NCI-H446 treated with DMSO at 0.1 percent for 48 hours (cell line): ENCODE results near the gene UBAP2L.
"Not testable (repeated sequence)": the region's sequence is repeated elsewhere in the genome, so short reads cannot be mapped to it uniquely, and the experiment has no call there.

Experiments
- DNase-seq: peaks from one replicate; lab custom pipeline; 2025; lab: John Stamatoyannopoulos, UW

UBAP2L gene

GRCh38 chr1:154307670-154308270, 87.0 kb downstream of the UBAP2L start:
- not testable (repeated sequence) for DNase-seq

- DNase-seq, result not testable (repeated sequence)
Observed at GRCh38 chr1:154309136-154309535, 88.4 kb downstream of the UBAP2L start.

DNA sequence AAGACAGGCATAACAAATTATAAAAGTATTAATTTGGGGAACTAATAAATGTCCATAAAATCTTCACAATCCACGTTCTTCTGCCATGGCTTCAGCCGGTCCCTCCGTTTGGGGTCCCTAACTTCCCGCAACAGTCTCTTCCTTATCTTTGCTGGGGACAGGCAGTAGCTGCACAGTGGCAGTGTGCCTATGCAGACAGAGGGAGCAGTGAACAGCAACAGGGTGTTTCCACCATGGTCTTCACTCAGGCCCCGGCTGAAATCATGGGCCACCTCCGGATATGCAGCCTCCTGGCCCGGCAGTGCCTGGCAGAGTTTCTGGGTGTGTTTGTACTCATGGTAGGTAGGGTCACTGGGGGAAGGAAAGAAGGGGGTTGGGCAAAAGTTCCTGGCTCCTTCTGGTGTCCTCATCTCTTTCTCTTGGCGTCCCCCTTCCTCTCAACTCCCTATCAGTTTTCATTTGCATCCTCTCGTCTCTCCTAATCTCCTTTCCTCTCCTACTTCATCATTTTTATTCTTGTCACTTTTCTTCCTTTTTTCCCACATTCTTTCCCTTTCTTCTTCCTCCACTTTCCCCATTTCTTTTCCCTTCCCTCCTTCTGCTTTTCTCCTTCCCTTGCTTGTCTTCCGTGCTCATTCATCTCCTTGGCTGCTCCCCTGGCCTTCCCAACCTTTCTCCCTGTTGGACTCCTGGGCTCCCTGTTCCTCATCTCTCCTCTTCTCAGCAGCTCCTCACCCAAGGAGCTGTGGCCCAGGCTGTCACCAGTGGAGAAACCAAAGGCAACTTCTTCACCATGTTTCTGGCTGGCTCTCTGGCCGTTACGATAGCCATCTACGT, 91.7 kb downstream of the UBAP2L start:
- DNase-seq, result not testable (repeated sequence)

DNA sequence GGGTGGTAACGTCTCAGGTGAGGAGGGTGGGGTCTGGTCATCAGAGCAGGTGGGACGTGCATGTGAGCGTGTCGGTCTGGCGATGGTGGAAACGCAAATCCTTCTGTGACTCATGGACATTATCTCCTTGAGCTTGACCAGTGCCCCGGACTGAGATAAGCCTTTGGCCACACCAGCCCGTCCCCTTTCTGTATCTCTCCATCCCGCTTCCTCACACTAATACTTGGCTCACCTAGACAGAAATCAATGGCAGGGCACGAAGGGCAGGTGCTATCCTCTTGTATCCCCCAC, 92.3 kb downstream of the UBAP2L start:
- no peak for DNase-seq

- not testable (repeated sequence) for DNase-seq
Observed at GRCh38 chr1:154314226-154314625, 93.5 kb downstream of the UBAP2L start.

GRCh38 chr1:154316704-154317103, 95.9 kb downstream of the UBAP2L start:
- no peak for DNase-seq

DNA sequence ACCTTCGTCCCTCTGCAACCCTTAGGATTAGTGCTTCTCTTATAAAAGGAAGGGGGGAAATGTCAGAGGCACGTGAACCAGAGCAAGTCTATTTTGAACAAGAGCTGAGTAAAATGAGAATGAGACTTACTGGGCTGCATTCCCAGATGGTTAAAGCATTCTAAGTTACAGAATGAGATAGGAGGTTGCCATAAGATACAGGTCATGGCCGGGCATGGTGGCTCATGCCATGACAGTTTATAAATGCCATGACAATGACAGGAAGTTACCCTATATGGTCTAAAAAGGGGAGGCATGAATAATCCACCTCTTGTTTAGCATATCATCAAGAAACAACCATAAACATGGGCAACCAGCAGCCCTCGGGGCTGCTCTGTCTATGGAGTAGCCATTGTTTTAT, 97.6 kb downstream of the UBAP2L start:
- no peak for DNase-seq
